Measurements from ENCODE around the gene SLC6A16.
"Not testable (repeated sequence)": the region's sequence is repeated elsewhere in the genome, so short reads cannot be mapped to it uniquely, and the experiment has no call there.

DNA sequence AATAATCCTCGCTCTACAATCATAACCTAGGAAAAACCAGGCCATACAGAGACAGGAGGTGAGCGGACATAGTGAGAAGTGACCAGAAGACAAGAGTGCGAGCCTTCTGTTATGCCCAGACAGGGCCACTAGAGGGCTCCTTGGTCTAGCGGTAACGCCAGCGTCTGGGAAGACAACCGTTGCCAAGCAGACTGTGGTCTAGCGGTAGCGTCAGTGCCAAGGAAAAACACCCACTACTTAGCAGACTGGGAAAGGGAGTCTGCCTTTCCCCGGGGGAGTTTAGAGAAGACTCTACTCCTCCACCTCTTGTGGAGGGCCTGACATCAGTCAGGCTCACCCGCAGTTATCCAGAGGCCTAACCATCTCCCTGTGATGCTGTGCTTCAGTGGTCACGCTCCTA is 58.6 kb downstream of the SLC6A16 start:
- TF ChIP-seq, protein P1, sequence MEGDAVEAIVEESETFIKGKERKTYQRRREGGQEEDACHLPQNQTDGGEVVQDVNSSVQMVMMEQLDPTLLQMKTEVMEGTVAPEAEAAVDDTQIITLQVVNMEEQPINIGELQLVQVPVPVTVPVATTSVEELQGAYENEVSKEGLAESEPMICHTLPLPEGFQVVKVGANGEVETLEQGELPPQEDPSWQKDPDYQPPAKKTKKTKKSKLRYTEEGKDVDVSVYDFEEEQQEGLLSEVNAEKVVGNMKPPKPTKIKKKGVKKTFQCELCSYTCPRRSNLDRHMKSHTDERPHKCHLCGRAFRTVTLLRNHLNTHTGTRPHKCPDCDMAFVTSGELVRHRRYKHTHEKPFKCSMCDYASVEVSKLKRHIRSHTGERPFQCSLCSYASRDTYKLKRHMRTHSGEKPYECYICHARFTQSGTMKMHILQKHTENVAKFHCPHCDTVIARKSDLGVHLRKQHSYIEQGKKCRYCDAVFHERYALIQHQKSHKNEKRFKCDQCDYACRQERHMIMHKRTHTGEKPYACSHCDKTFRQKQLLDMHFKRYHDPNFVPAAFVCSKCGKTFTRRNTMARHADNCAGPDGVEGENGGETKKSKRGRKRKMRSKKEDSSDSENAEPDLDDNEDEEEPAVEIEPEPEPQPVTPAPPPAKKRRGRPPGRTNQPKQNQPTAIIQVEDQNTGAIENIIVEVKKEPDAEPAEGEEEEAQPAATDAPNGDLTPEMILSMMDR (IDR thresholded peaks at IDR 0.05), result peak in 1 of 4 experiments; percentile 43
- TF ChIP-seq POLR2A (IDR thresholded peaks at IDR 0.05), result not testable (repeated sequence)
